Common myeloid progenitor, CD34-positive (primary cell): ENCODE measurements around the gene GRIP2.

Experiments used
- CTCF ChIA-PET: fragments of 350-600 bp; sonication (Branson Sonifier 250); formaldehyde crosslinking; loops from one replicate; lab custom pipeline; 2021; ENCODE audit warnings: antibody characterized with exemption; lab: Charles Lee
- POLR2A ChIA-PET: fragments of 350-600 bp; sonication (Branson Sonifier 250); formaldehyde crosslinking; loops from one replicate; lab custom pipeline; 2021; ENCODE audit warnings: antibody characterized with exemption; lab: Charles Lee
- DNase-seq, 3 donors: peaks; one replicate each; pipeline versions ENCODE4 v3.0.0 to v3.0.0-alpha.2; 2013
- H3K27ac ChIP-seq, 2 experiments: 1 replicate in 1 of 2; 2 replicates in 1 of 2; pipeline ENCODE4 v1.7.0; 2013; ENCODE audit warnings: inconsistent platforms in 2 of 2, low read length in 2 of 2, mild to moderate bottlenecking in 2 of 2, low read depth in 1 of 2, moderate library complexity in 1 of 2; ENCODE audit not compliant: severe bottlenecking in 2 of 2, insufficient read depth in 1 of 2, poor library complexity in 1 of 2
- H3K27me3 ChIP-seq, 5 experiments: replicated peaks in 2 of 5; 1 replicate in 3 of 5; 2 replicates in 2 of 5; pipeline versions ENCODE4 v1.6.1 to v1.7.0; 2013; ENCODE audit warnings: low read length in 4 of 5, mild to moderate bottlenecking in 2 of 5, moderate library complexity in 2 of 5, inconsistent platforms in 1 of 5; ENCODE audit not compliant: insufficient read depth in 5 of 5, control insufficient read depth in 4 of 5
- H3K36me3 ChIP-seq, 4 experiments: 1 replicate in 2 of 4; 2 replicates in 2 of 4; pipeline versions ENCODE4 v1.6.1 to v1.7.0; 2013; ENCODE audit warnings: low read length in 3 of 4, control low read depth in 1 of 4, mild to moderate bottlenecking in 1 of 4; ENCODE audit not compliant: control insufficient read depth in 4 of 4, insufficient read depth in 4 of 4
- H3K4me1 ChIP-seq, 4 experiments: 1 replicate in 3 of 4; 2 replicates in 1 of 4; pipeline versions ENCODE4 v1.6.1 to v1.7.1; 2013; ENCODE audit warnings: low read length in 3 of 4, mild to moderate bottlenecking in 3 of 4, control low read depth in 1 of 4, inconsistent platforms in 1 of 4, moderate library complexity in 1 of 4; ENCODE audit not compliant: control insufficient read depth in 4 of 4, insufficient read depth in 4 of 4; ENCODE audit errors: control extremely low read depth in 1 of 4
- H3K4me3 ChIP-seq, 7 experiments: 1 replicate in 4 of 7; 2 replicates in 3 of 7; pipeline versions ENCODE4 v1.5.1 to v1.7.0; 2013; ENCODE audit warnings: mild to moderate bottlenecking in 7 of 7, low read length in 6 of 7, moderate library complexity in 6 of 7, inconsistent platforms in 2 of 7, low read depth in 2 of 7, control low read depth in 1 of 7; ENCODE audit not compliant: insufficient read depth in 4 of 7, control insufficient read depth in 1 of 7; ENCODE audit errors: extremely low read depth in 1 of 7
- H3K9me3 ChIP-seq, 5 experiments: 1 replicate in 4 of 5; 2 replicates in 1 of 5; pipeline versions ENCODE4 v1.6.1 to v1.7.1; 2013; ENCODE audit warnings: low read length in 4 of 5, mild to moderate bottlenecking in 2 of 5, inconsistent platforms in 1 of 5, low read depth in 1 of 5, moderate library complexity in 1 of 5; ENCODE audit not compliant: control insufficient read depth in 4 of 5, insufficient read depth in 2 of 5; ENCODE audit errors: control extremely low read depth in 1 of 5
- WGBS: methylation state at CpG from one replicate; pipeline ENCODE4 v1.1.5; 2013; ENCODE audit not compliant: insufficient coverage; 5-methylcytosine and 5-hydroxymethylcytosine counted together

GRIP2 gene

GRCh38 chr3:14581334-14582044 is 41.3 kb upstream of the GRIP2 start:
- H3K9me3 ChIP-seq = no peaks in the 10 kb centered on the region
- ChIA-PET CTCF (interaction anchor here (1.3 kb wide), 1 partner anchor 70 kb away, joined by 3 read pairs; the partner anchor contains the start of gene CCDC174), POLR2A (no interaction called here)
- H3K4me3 ChIP-seq = no peak overlapping the region
- 86% methylated on average over 3 of the region's 5 CpGs for WGBS
- no peaks in the 10 kb centered on the region for H3K36me3 ChIP-seq
- peaks cover 0 to 65% (median 15%) of the 10 kb centered on the region in 5 experiments for H3K27me3 ChIP-seq
- H3K4me1 ChIP-seq = no peaks in the 10 kb centered on the region
- H3K27ac ChIP-seq = no peak overlapping the region
- DNase-seq = no peak

GRCh38 chr3:14577897-14578296 is 37.8 kb upstream of the GRIP2 start:
- WGBS = 80% methylated on average over 5 of the region's 5 CpGs

GRCh38 chr3:14576163-14576562 is 36.0 kb upstream of the GRIP2 start:
- DNase-seq = no peak
- peaks cover 0 to 79% (median 8%) of the 10 kb centered on the region in 5 experiments for H3K27me3 ChIP-seq
- WGBS = 97% methylated on average over 9 of the region's 9 CpGs
- H3K36me3 ChIP-seq = no peaks in the 10 kb centered on the region
- H3K4me1 ChIP-seq = no peaks in the 10 kb centered on the region
- H3K27ac ChIP-seq = no peak overlapping the region
- H3K4me3 ChIP-seq = no peak overlapping the region
- H3K9me3 ChIP-seq = peaks cover 0 to 3% (median 0%) of the 10 kb centered on the region in 5 experiments
- ChIA-PET CTCF (no interaction called here), POLR2A (no interaction called here)

More at GRCh38 chr3:14577897-14578296, 37.8 kb upstream of the GRIP2 start:
- Histone ChIP-seq H3K4me3 (no peak overlapping the region), H3K27me3 (peaks cover 0 to 81% (median 10%) of the 10 kb centered on the region in 5 experiments), H3K36me3 (no peaks in the 10 kb centered on the region), H3K9me3 (no peaks in the 10 kb centered on the region), H3K27ac (no peak overlapping the region), H3K4me1 (no peaks in the 10 kb centered on the region)
- DNase-seq = no peak
- POLR2A ChIA-PET = no interaction called here
- CTCF ChIA-PET = interaction anchor here (0.8 to 1.1 kb wide), 2 partner anchors 14 to 32 kb away, joined by 3 read pairs; no protein-coding TSS in a partner anchor

GRCh38 chr3:14574183-14574582 is 34.0 kb upstream of the GRIP2 start:
- H3K4me1 ChIP-seq = peaks cover 0 to 16% (median 3%) of the 10 kb centered on the region in 4 experiments
- H3K9me3 ChIP-seq = peaks cover 0 to 3% (median 0%) of the 10 kb centered on the region in 5 experiments
- no peaks in the 10 kb centered on the region for H3K36me3 ChIP-seq
- H3K27ac ChIP-seq = no peak overlapping the region
- H3K27me3 ChIP-seq = peaks cover 0 to 70% (median 7%) of the 10 kb centered on the region in 5 experiments
- H3K4me3 ChIP-seq = no peak overlapping the region
- ChIA-PET CTCF (no interaction called here), POLR2A (no interaction called here)
- 87% methylated on average over 27 of the region's 27 CpGs for whole genome bisulfite sequencing
- no peak for DNase-seq

GRCh38 chr3:14573706-14574105 is 33.6 kb upstream of the GRIP2 start:
- 95% methylated on average over 21 of the region's 21 CpGs for WGBS
- Histone ChIP-seq H3K4me3 (no peak overlapping the region), H3K9me3 (peaks cover 0 to 3% (median 0%) of the 10 kb centered on the region in 5 experiments), H3K36me3 (no peaks in the 10 kb centered on the region), H3K27ac (no peak overlapping the region), H3K27me3 (peaks cover 0 to 68% (median 7%) of the 10 kb centered on the region in 5 experiments), H3K4me1 (peaks cover 0 to 17% (median 3%) of the 10 kb centered on the region in 4 experiments)
- ChIA-PET CTCF (no interaction called here), POLR2A (no interaction called here)
- DNase-seq = no peak

- CTCF ChIA-PET = interaction anchor here (1.2 to 1.6 kb wide), 4 partner anchors 23 to 34 kb away, joined by 3 to 5 read pairs (median 3); no protein-coding TSS in a partner anchor
- H3K27me3 ChIP-seq = peaks cover 0 to 64% (median 4%) of the 10 kb centered on the region in 5 experiments
- 88% methylated on average over 4 of the region's 5 CpGs for WGBS
Observed at GRCh38 chr3:14570864-14571263, 30.7 kb upstream of the GRIP2 start.

GRCh38 chr3:14570089-14570488 is 29.9 kb upstream of the GRIP2 start:
- ChIA-PET CTCF (interaction anchor here (1.4 to 1.6 kb wide), 2 partner anchors 22 to 25 kb away, joined by 3 to 5 read pairs; no protein-coding TSS in a partner anchor), POLR2A (no interaction called here)
- WGBS = 0% methylated on average over 2 of the region's 5 CpGs
- Histone ChIP-seq H3K9me3 (peaks cover 0 to 3% (median 0%) of the 10 kb centered on the region in 5 experiments), H3K27ac (no peak overlapping the region), H3K36me3 (no peaks in the 10 kb centered on the region), H3K4me3 (no peak overlapping the region), H3K4me1 (peaks cover 0 to 29% (median 5%) of the 10 kb centered on the region in 4 experiments), H3K27me3 (peaks cover 0 to 64% (median 7%) of the 10 kb centered on the region in 5 experiments)
- DNase-seq = peak; percentile 67 to 92 (median 91)

More at GRCh38 chr3:14570864-14571263, 30.7 kb upstream of the GRIP2 start:
- no peak for DNase-seq
- H3K27ac ChIP-seq = no peak overlapping the region
- POLR2A ChIA-PET = no interaction called here
- H3K36me3 ChIP-seq = no peaks in the 10 kb centered on the region
- H3K4me3 ChIP-seq = no peak overlapping the region
- peaks cover 0 to 3% (median 0%) of the 10 kb centered on the region in 5 experiments for H3K9me3 ChIP-seq
- peaks cover 0 to 24% (median 5%) of the 10 kb centered on the region in 4 experiments for H3K4me1 ChIP-seq
